ENCODE results near the gene ATP6V1E1.
"Not testable (repeated sequence)": the region's sequence is repeated elsewhere in the genome, so short reads cannot be mapped to it uniquely, and the experiment has no call there.

ATP6V1E1 gene

DNA sequence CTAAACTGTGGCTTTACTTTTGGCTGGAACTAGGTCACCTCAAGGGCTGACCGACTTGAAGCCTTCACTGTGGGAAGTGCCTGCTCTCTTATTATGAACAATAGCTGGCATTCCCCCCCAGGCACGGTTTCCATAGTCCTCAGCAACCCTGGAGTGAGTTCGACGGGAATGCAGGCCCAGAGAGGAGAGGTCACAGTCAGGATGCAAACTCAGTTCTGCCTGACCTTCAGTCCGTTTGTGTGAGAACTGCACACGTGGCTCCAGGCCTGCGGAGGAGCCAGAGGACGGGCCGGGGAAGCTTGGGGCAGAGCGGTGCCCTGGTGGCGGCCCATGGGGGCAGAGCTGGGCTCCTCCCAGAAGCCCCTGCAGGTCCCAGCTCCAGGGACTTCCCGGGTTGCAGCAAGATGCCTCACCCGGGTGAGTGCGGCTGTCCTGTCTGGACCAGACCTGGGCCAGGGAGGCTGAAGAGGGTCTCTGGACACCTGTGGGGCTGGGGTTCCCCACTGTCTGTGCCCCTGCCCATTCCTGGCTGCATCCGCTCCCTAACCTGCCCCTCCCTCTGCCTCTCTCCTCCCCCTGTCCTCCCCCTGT lies 48.0 kb downstream of the ATP6V1E1 start:
- DNase-seq = no peak

- DNase-seq = no peak
Observed at GRCh38 chr22:17579535-17579981, 49.0 kb downstream of the ATP6V1E1 start.

GRCh38 chr22:17578136-17578754 lies 50.3 kb downstream of the ATP6V1E1 start:
- no peak for DNase-seq

DNA sequence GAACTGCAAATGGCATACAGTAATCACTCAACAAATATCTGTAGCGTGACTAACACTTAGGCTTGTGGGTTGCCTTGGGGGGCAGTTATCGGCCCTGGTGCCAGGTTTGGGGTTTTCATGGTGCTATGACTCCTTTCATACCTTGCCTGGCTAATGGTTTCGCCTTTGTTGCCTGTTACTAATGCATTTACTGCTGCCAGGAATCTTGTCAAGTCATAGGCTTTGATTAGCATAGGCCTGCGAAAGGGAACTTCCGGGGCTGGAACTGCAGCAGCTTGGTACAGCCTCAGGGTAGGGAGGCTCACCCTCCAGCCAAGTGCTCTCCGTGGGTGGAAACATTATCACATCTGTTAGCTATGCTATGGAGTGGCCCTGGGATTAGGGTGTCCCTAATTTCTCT lies 52.1 kb downstream of the ATP6V1E1 start:
- DNase-seq = no peak

GRCh38 chr22:17575681-17576080 lies 52.9 kb downstream of the ATP6V1E1 start:
- no peak for DNase-seq

DNA sequence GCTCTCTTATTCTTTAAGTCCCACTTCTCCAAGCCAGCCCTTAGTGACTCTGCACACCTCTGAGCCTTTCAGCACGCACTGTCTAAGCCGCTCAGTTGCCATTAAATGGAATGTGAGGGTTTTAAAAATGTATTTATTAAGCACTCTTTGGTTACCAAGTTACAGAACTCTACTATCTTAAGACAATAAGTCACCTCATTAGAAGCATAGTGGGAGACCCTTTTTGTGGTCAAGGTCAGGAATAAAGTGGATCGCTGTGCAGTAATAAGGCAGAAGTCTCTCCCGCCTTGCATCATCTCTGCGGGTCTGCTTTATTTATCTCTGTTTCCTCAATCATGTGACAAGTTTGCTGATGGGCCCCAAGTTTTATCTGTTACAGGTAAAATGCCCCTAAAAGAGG lies 53.4 kb downstream of the ATP6V1E1 start:
- no peak for DNase-seq

GRCh38 chr22:17570851-17571631 lies 57.5 kb downstream of the ATP6V1E1 start:
- DNase-seq = no peak

DNA sequence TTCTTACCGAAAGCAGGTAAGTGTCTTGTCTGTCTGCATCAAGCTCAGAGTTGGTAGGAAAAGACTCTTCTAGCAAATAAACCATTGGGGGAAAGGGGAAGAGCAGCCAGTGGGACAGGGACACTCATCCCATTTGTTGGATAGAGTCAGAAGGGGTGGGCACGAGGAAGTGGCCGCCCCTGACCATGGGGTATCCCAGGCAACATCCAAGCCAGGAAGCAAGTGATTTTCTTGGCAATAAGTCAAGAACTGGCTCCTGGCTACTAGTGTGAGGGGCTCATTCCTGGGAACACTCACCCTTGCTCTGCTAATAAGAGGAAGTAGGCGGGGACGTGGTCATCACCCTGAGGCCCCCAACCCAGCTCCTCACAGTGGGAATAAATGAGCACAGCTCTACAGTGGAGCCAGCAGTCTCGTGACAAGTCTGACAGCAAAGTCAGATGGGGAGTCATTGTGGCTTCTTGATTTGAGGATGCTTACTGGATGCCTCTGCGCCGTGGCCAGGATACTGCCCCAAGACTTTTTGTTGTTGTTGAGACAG lies 58.5 kb downstream of the ATP6V1E1 start:
- no peak for DNase-seq

DNA sequence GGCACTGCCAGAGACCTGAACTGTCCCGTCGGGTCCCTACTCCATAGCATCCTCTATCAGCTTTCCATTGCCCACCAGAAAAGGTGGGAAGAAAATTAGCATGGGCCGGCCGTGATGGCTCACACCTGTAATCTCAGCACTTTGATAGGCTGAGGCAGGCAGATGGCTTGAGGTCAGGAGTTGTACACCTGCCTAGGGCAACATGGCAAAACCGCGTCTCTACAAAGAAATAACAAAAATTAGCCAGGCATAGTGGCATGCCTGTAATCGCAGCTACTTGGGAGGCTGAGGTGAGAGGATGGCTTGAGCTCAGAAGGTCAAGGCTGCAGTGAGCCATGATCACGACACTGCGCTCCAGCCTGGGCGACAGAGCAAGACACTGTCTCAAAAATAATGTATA lies 61.8 kb downstream of the ATP6V1E1 start:
- no peak for DNase-seq

GRCh38 chr22:17566016-17566687 lies 62.4 kb downstream of the ATP6V1E1 start:
- not testable (repeated sequence) for DNase-seq

- DNase-seq = no peak
Observed at GRCh38 chr22:17563936-17564391, 64.6 kb downstream of the ATP6V1E1 start.

GRCh38 chr22:17562906-17563870 lies 65.4 kb downstream of the ATP6V1E1 start, which contains the start of gene SLC25A18:
TSS of gene SLC25A18 (plus strand) at chr22:17563498. CDS start at chr22:17579945, 16,447 bp downstream.
- DNase-seq = no peak

DNA sequence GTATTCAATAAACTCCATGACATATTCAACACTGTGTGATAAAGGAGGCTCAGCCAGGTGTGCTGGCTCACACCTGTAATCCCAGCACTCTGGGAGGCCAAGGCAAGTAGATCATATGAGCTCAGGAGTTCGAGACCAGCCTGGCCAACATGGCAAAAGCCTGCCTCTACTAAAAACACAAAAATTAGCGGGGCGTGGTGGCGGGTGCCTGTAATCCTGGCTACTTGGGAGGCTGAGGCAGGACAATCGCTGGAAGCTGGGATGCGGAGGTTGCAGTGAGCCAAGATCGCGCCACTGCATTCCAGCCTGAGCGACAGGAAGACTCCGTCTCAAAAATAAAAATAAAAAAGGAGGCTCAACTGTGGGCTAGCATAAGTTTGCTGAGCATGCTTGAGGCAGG lies 69.4 kb downstream of the ATP6V1E1 start:
- DNase-seq = no peak

- no peak for DNase-seq
Observed at GRCh38 chr22:17554814-17555213, 73.7 kb downstream of the ATP6V1E1 start.

- DNase-seq = no peak
Observed at GRCh38 chr22:17552737-17553136, 75.8 kb downstream of the ATP6V1E1 start.

GRCh38 chr22:17549655-17550054 lies 78.9 kb downstream of the ATP6V1E1 start:
- no peak for DNase-seq

DNA sequence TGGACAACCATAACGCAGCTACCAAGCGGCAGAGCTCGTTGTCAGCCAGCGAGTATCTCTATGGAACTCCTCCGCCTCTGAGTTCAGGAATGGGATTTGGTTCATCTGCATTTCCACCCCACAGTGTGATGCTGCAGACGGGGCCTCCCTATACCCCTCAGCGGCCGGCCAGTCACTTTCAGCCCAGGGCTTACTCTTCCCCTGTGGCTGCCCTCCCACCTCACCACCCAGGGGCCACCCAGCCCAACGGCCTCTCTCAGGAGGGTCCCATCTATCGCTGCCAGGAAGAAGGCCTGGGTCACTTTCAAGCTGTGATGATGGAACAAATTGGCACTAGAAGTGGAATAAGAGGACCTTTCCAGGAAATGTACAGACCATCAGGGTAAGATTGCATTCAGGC lies 79.4 kb downstream of the ATP6V1E1 start:
- DNase-seq = no peak

GRCh38 chr22:17548756-17549035 lies 79.9 kb downstream of the ATP6V1E1 start:
- DNase-seq = no peak

DNA sequence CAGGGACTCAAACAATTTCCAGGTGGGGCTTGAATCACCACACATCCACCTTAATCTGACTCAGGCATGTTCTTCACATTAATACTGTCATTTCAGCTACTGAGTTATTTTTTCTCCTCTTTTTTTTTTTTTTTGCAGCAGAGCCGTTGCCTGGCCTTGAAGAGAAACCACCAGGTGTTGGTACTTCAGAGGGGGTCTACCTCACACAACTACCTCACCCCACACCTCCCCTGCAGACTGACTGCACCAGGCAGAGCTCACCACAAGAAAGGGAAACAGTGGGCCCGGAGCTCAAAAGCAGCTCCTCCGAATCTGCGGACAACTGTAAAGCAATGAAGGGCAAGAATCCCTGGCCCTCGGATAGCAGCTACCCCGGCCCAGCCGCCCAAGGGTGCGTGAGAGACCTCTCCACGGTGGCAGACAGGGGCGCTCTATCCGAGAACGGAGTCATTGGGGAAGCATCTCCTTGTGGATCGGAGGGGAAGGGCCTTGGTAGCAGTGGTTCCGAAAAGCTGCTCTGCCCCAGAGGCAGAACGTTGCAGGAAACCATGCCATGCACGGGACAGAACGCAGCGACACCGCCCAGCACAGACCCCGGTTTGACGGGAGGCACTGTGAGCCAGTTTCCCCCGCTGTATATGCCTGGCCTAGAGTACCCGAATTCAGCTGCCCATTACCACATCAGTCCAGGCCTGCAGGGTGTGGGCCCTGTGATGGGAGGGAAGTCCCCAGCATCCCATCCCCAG lies 80.4 kb downstream of the ATP6V1E1 start:
- DNase-seq = no peak

DNA sequence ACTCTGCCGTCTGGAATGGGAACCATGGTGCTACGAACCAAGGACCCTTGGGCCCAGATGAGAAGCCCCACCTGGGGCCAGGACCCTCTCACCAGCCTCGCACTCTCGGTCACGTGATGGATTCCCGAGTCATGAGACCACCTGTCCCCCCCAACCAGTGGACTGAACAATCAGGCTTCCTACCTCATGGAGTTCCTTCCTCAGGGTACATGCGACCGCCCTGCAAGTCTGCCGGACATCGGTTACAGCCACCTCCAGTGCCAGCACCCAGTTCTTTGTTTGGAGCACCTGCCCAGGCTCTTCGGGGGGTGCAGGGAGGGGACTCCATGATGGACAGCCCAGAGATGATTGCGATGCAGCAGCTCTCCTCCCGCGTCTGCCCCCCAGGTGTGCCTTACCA lies 86.1 kb downstream of the ATP6V1E1 start:
- no peak for DNase-seq

Measured in hematopoietic multipotent progenitor cell treated with erythropoietin and hydrocortisone succinate and interleukin-3 and kit ligand, for 6 days (in vitro differentiated cells).